Stimulated activated naive CD8-positive, alpha-beta T cell treated with anti-CD3 and anti-CD28 coated beads, Interleukin-15, amount 100 ng/mL, for 72 hours (primary cell): ENCODE data around the gene ZNF341.

Experiments used
- ATAC-seq: fragments of 150-1000 bp; cut with Tn5 transposase; 2 replicates; pipeline ENCODE4 v1.10.0; 2021; ENCODE audit warnings: mild to moderate bottlenecking, moderate library complexity
- DNase-seq, 2 donors: peaks; one replicate each; pipeline ENCODE4 v3.0.0; 2021 to 2022
- H3K27ac Mint-ChIP-seq, 2 donors: one replicate each; pipeline ENCODE4 v1.8.0; 2022; ENCODE audit warnings: mild to moderate bottlenecking in 2 of 2, mixed read lengths in 2 of 2, moderate library complexity in 2 of 2
- H3K27me3 Mint-ChIP-seq: one replicate; pipeline ENCODE4 v1.8.0; 2022; ENCODE audit warnings: mixed read lengths
- H3K4me1 Mint-ChIP-seq: one replicate; pipeline ENCODE4 v1.8.0; 2022; ENCODE audit warnings: mild to moderate bottlenecking, mixed read lengths
- H3K4me3 Mint-ChIP-seq, 2 donors: one replicate each; pipeline ENCODE4 v1.8.0; 2022; ENCODE audit warnings: mild to moderate bottlenecking in 2 of 2, mixed read lengths in 2 of 2, moderate library complexity in 1 of 2
- H3K9me3 Mint-ChIP-seq, 2 donors: one replicate each; pipeline ENCODE4 v1.8.0; 2022; ENCODE audit warnings: mixed read lengths in 2 of 2

Gene ZNF341

GRCh38 chr20:33716498-33716897 is 15.3 kb upstream of the ZNF341 start:
- H3K4me3 Mint-ChIP-seq = no peak overlapping the region
- H3K27me3 Mint-ChIP-seq = no peaks in the 10 kb centered on the region
- H3K27ac Mint-ChIP-seq = peak overlapping the region; percentile 29 to 55
- H3K9me3 Mint-ChIP-seq = no peaks in the 10 kb centered on the region
- peaks cover 28% of the 10 kb centered on the region for H3K4me1 Mint-ChIP-seq
- DNase-seq = no peak
- no peak for ATAC-seq

- DNase-seq = peak in 1 of 2 donors; percentile 18
- ATAC-seq = peak; percentile 0
- H3K4me3 Mint-ChIP-seq = peak overlapping the region; percentile 76 to 87
- H3K27ac Mint-ChIP-seq = peak overlapping the region; percentile 95 to 97
- peaks cover 28% of the 10 kb centered on the region for H3K4me1 Mint-ChIP-seq
- no peaks in the 10 kb centered on the region for H3K9me3 Mint-ChIP-seq
- H3K27me3 Mint-ChIP-seq = no peaks in the 10 kb centered on the region
Measured at GRCh38 chr20:33719277-33719988, 12.4 kb upstream of the ZNF341 start.

GRCh38 chr20:33719989-33720709 is 11.6 kb upstream of the ZNF341 start, which contains the start of gene PXMP4:
Gene PXMP4, minus strand, starts transcription at chr20:33720310. Its CDS starts 103 bp downstream, at chr20:33720207.
- peak; percentile 82 to 92 for DNase-seq
- Mint-ChIP-seq H3K4me1 (peaks cover 28% of the 10 kb centered on the region), H3K27ac (peak within 1 kb of the TSS; percentile 95 to 97), H3K27me3 (no peaks in the 10 kb centered on the region), H3K4me3 (peak within 1 kb of the TSS; percentile 78 to 87), H3K9me3 (no peaks in the 10 kb centered on the region)
- peak; percentile 99 for ATAC-seq

GRCh38 chr20:33721391-33722140 is 10.2 kb upstream of the ZNF341 start:
- ATAC-seq = no peak

GRCh38 chr20:33724439-33725094 is 7.2 kb upstream of the ZNF341 start:
- Mint-ChIP-seq H3K27me3 (no peaks in the 10 kb centered on the region), H3K27ac (no peak overlapping the region), H3K9me3 (no peaks in the 10 kb centered on the region), H3K4me3 (no peak overlapping the region), H3K4me1 (peaks cover 15% of the 10 kb centered on the region)
- ATAC-seq (no peak), DNase-seq (no peak)

More at GRCh38 chr20:33721391-33722140, 10.2 kb upstream of the ZNF341 start:
- H3K9me3 Mint-ChIP-seq = no peaks in the 10 kb centered on the region
- H3K27me3 Mint-ChIP-seq = no peaks in the 10 kb centered on the region
- no peak overlapping the region for H3K27ac Mint-ChIP-seq
- peaks cover 28% of the 10 kb centered on the region for H3K4me1 Mint-ChIP-seq
- no peak for DNase-seq
- H3K4me3 Mint-ChIP-seq = peak overlapping the region; percentile 78 to 79

GRCh38 chr20:33725607-33726264 is 6.1 kb upstream of the ZNF341 start:
- no peaks in the 10 kb centered on the region for H3K9me3 Mint-ChIP-seq
- DNase-seq (no peak), ATAC-seq (no peak)
- H3K27me3 Mint-ChIP-seq = no peaks in the 10 kb centered on the region
- H3K27ac Mint-ChIP-seq = no peak overlapping the region
- peaks cover 7% of the 10 kb centered on the region for H3K4me1 Mint-ChIP-seq
- no peak overlapping the region for H3K4me3 Mint-ChIP-seq

- H3K9me3 Mint-ChIP-seq = no peaks in the 10 kb centered on the region
- no peak overlapping the region for H3K4me3 Mint-ChIP-seq
- H3K27me3 Mint-ChIP-seq = no peaks in the 10 kb centered on the region
- ATAC-seq (no peak), DNase-seq (no peak)
- no peak overlapping the region for H3K27ac Mint-ChIP-seq
- peaks cover 10% of the 10 kb centered on the region for H3K4me1 Mint-ChIP-seq
Measured at GRCh38 chr20:33727115-33727479, 4.7 kb upstream of the ZNF341 start.

- DNase-seq (no peak), ATAC-seq (no peak)
- Mint-ChIP-seq H3K27ac (peak overlapping the region in 1 of 2 donors; percentile 67), H3K9me3 (no peaks in the 10 kb centered on the region), H3K4me3 (no peak overlapping the region), H3K27me3 (no peaks in the 10 kb centered on the region), H3K4me1 (peaks cover 15% of the 10 kb centered on the region)
Measured at GRCh38 chr20:33727806-33728205, 4.0 kb upstream of the ZNF341 start.

GRCh38 chr20:33728463-33728862 is 3.3 kb upstream of the ZNF341 start:
- Mint-ChIP-seq H3K27ac (no peak overlapping the region), H3K9me3 (no peaks in the 10 kb centered on the region), H3K4me1 (peaks cover 21% of the 10 kb centered on the region), H3K27me3 (no peaks in the 10 kb centered on the region), H3K4me3 (no peak overlapping the region)
- no peak for DNase-seq
- ATAC-seq = no peak

- H3K27me3 Mint-ChIP-seq = no peaks in the 10 kb centered on the region
- no peak overlapping the region for H3K27ac Mint-ChIP-seq
- no peak for DNase-seq
- H3K9me3 Mint-ChIP-seq = no peaks in the 10 kb centered on the region
- ATAC-seq = no peak
- peaks cover 28% of the 10 kb centered on the region for H3K4me1 Mint-ChIP-seq
- no peak overlapping the region for H3K4me3 Mint-ChIP-seq
Measured at GRCh38 chr20:33729101-33729500, 2.7 kb upstream of the ZNF341 start.

- H3K4me1 Mint-ChIP-seq = peaks cover 33% of the 10 kb centered on the region
- DNase-seq (peak; percentile 2 to 10), ATAC-seq (no peak)
- peak overlapping the region; percentile 84 to 85 for H3K4me3 Mint-ChIP-seq
- peak overlapping the region; percentile 84 to 97 for H3K27ac Mint-ChIP-seq
- peaks cover 3 to 6% of the 10 kb centered on the region in 2 donors for H3K9me3 Mint-ChIP-seq
- H3K27me3 Mint-ChIP-seq = no peaks in the 10 kb centered on the region
Measured at GRCh38 chr20:33730946-33731692, 677 bp upstream of the ZNF341 start.

- Mint-ChIP-seq H3K4me1 (peaks cover 33% of the 10 kb centered on the region), H3K27ac (peak overlapping the region in 1 of 2 donors; percentile 71), H3K27me3 (no peaks in the 10 kb centered on the region), H3K9me3 (peaks cover 12 to 18% of the 10 kb centered on the region in 2 donors), H3K4me3 (peak overlapping the region; percentile 85 to 87)
- peak in 1 of 2 donors; percentile 88 for DNase-seq
- peak; percentile 85 for ATAC-seq
Measured at GRCh38 chr20:33732166-33732970, 572 bp downstream of the ZNF341 start.

GRCh38 chr20:33733654-33734576 is 2.1 kb downstream of the ZNF341 start:
- ATAC-seq = no peak
- Mint-ChIP-seq H3K4me1 (peaks cover 33% of the 10 kb centered on the region), H3K27ac (peak overlapping the region in 1 of 2 donors; percentile 27), H3K27me3 (no peaks in the 10 kb centered on the region), H3K9me3 (peaks cover 12 to 18% of the 10 kb centered on the region in 2 donors), H3K4me3 (peak overlapping the region; percentile 37 to 67)
- no peak for DNase-seq
